Osteoblast (primary cell): ENCODE measurements around the gene ELOVL5. TPM values are rescaled to one million over a fixed set of nuclear protein-coding genes. Genes with fewer than 3 reads are reported as not detected.

Source experiments
- DNase-seq: peaks from one replicate; pipeline ENCODE4 v3.0.0; 2011; ENCODE audit warnings: low spot score, mixed read lengths; ENCODE audit not compliant: insufficient read length; ENCODE audit errors: missing footprints
- H2AFZ ChIP-seq: 2 replicates; pipeline ENCODE4 v1.6.0; 2011; ENCODE audit warnings: mild to moderate bottlenecking, low read length
- H3K27ac ChIP-seq: 2 replicates; pipeline ENCODE4 v1.5.1; 2011; ENCODE audit warnings: mild to moderate bottlenecking, low read depth, low read length, moderate library complexity
- H3K27me3 ChIP-seq: 2 replicates; pipeline ENCODE4 v1.6.0; 2012; ENCODE audit warnings: mild to moderate bottlenecking, control low read depth, inconsistent platforms, low read length, moderate library complexity; ENCODE audit not compliant: insufficient read depth
- H3K36me3 ChIP-seq: 2 replicates; pipeline ENCODE4 v1.5.1; 2011; ENCODE audit warnings: mild to moderate bottlenecking, low read length, control low read depth, moderate library complexity; ENCODE audit not compliant: insufficient read depth
- H3K4me1 ChIP-seq: 2 replicates; pipeline ENCODE4 v1.5.1; 2011; ENCODE audit warnings: mild to moderate bottlenecking, low read length, control low read depth, moderate library complexity; ENCODE audit not compliant: insufficient read depth
- H3K4me2 ChIP-seq: 2 replicates; pipeline ENCODE4 v1.6.0; 2011; ENCODE audit warnings: mild to moderate bottlenecking, low read length; ENCODE audit not compliant: insufficient read depth
- H3K4me3 ChIP-seq: fragments of 200-600 bp; sonication (generic); 3 replicates; pipeline ENCODE4 v1.5.1; 2012; ENCODE audit warnings: mild to moderate bottlenecking, low read length, inconsistent platforms; ENCODE audit not compliant: insufficient read depth
- H3K79me2 ChIP-seq: 2 replicates; pipeline ENCODE4 v1.6.0; 2012; ENCODE audit warnings: mild to moderate bottlenecking, low read length, control low read depth, inconsistent platforms; ENCODE audit not compliant: insufficient read depth
- H3K9me3 ChIP-seq: 2 replicates; pipeline ENCODE4 v1.5.1; 2011; ENCODE audit warnings: low read depth, low read length, control low read depth
- H4K20me1 ChIP-seq: 2 replicates; pipeline ENCODE4 v1.6.0; 2012; ENCODE audit warnings: mild to moderate bottlenecking, low read length, control low read depth; ENCODE audit not compliant: insufficient read depth
- CTCF ChIP-seq: IDR thresholded peaks from 2 replicates; pipeline ENCODE4 v1.5.1; 2011; ENCODE audit warnings: mild to moderate bottlenecking, low read depth, low read length, moderate library complexity; ENCODE audit errors: extremely low read depth
- total RNA-seq: library from RNA; depleted of rRNA; stranded (reverse); fragments of >200 nt; gene quantifications from 2 replicates; pipeline ENCODE4 v1.2.3, GENCODE V29; 2012

ELOVL5 gene
- total RNA-seq, 1 donor, result 75.3 TPM

GRCh38 chr6:53280207-53280606 is 68.5 kb downstream of the ELOVL5 start:
- no peak for DNase-seq
- Histone ChIP-seq H3K36me3 (peaks cover 5% of the 10 kb centered on the region), H3K9me3 (no peaks in the 10 kb centered on the region)

GRCh38 chr6:53279293-53279692 is 69.5 kb downstream of the ELOVL5 start:
- Histone ChIP-seq H3K4me1 (peaks cover 14% of the 10 kb centered on the region), H3K9me3 (no peaks in the 10 kb centered on the region), H2AFZ (no peak overlapping the region), H3K36me3 (peaks cover 14% of the 10 kb centered on the region), H4K20me1 (no peaks in the 10 kb centered on the region), H3K27ac (no peak overlapping the region), H3K79me2 (peaks cover 3% of the 10 kb centered on the region), H3K27me3 (no peaks in the 10 kb centered on the region), H3K4me2 (no peak overlapping the region), H3K4me3 (no peak overlapping the region)
- DNase-seq, result no peak
- TF ChIP-seq CTCF, result no peak

More at GRCh38 chr6:53280207-53280606, 68.5 kb downstream of the ELOVL5 start:
- H3K4me1 ChIP-seq, result peaks cover 14% of the 10 kb centered on the region
- H2AFZ ChIP-seq, result no peak overlapping the region
- peaks cover 6% of the 10 kb centered on the region for H3K79me2 ChIP-seq
- no peak for TF ChIP-seq CTCF
- no peak overlapping the region for H3K4me3 ChIP-seq
- no peak overlapping the region for H3K27ac ChIP-seq
- H4K20me1 ChIP-seq, result no peaks in the 10 kb centered on the region
- H3K4me2 ChIP-seq, result no peak overlapping the region
- no peaks in the 10 kb centered on the region for H3K27me3 ChIP-seq

GRCh38 chr6:53273370-53273769 is 75.4 kb downstream of the ELOVL5 start:
- Histone ChIP-seq H3K4me2 (no peak overlapping the region), H3K36me3 (peaks cover 58% of the 10 kb centered on the region), H3K9me3 (no peaks in the 10 kb centered on the region), H2AFZ (no peak overlapping the region), H3K27ac (no peak overlapping the region), H3K27me3 (no peaks in the 10 kb centered on the region), H4K20me1 (no peaks in the 10 kb centered on the region), H3K4me1 (no peaks in the 10 kb centered on the region), H3K4me3 (no peak overlapping the region), H3K79me2 (no peaks in the 10 kb centered on the region)
- TF ChIP-seq CTCF, result no peak
- DNase-seq, result no peak

- H3K79me2 ChIP-seq, result no peaks in the 10 kb centered on the region
- H3K36me3 ChIP-seq, result peaks cover 70% of the 10 kb centered on the region
- H2AFZ ChIP-seq, result no peak overlapping the region
- H3K4me3 ChIP-seq, result no peak overlapping the region
- H3K27ac ChIP-seq, result no peak overlapping the region
- no peak for DNase-seq
- H3K27me3 ChIP-seq, result no peaks in the 10 kb centered on the region
- H4K20me1 ChIP-seq, result no peaks in the 10 kb centered on the region
- no peak overlapping the region for H3K4me2 ChIP-seq
- H3K9me3 ChIP-seq, result no peaks in the 10 kb centered on the region
- H3K4me1 ChIP-seq, result peaks cover 3% of the 10 kb centered on the region
- no peak for TF ChIP-seq CTCF
Measured at GRCh38 chr6:53269827-53270226, 78.9 kb downstream of the ELOVL5 start.
